Cardiac muscle cell (in vitro differentiated cells and primary cell): Measurements from ENCODE around the gene TSFM. TPM values are rescaled to one million over a fixed set of nuclear protein-coding genes. Genes with fewer than 3 reads are reported as not detected.
A peak's percentile ranks its signal among the peaks of the same experiment; 100 is the strongest.

ENCODE experiments used
- DNase-seq, 2 donors: peaks; one replicate each; pipeline versions ENCODE4 v3.0.0 to v3.0.0-alpha.2; 2010 to 2017; ENCODE audit warnings: low read depth in 1 of 2, low spot score in 1 of 2
- H3K27ac ChIP-seq: fragments of 200-600 bp; sonication (generic); 2 replicates; pipeline ENCODE4 v1.5.1; 2016
- H3K27me3 ChIP-seq: fragments of 200-600 bp; sonication (generic); 2 replicates; pipeline ENCODE4 v1.6.0; 2016; ENCODE audit warnings: control low read depth
- H3K36me3 ChIP-seq: fragments of 200-600 bp; sonication (generic); 2 replicates; pipeline ENCODE4 v1.5.1; 2016; ENCODE audit warnings: control low read depth
- H3K4me1 ChIP-seq: fragments of 200-600 bp; sonication (generic); 2 replicates; pipeline ENCODE4 v1.8.1; 2017; ENCODE audit warnings: low read depth, mild to moderate bottlenecking, mixed run types
- H3K4me3 ChIP-seq: fragments of 200-600 bp; sonication (generic); 2 replicates; pipeline ENCODE4 v1.5.1; 2016; ENCODE audit warnings: mild to moderate bottlenecking
- H3K9me3 ChIP-seq: fragments of 200-600 bp; sonication (generic); 2 replicates; pipeline ENCODE4 v1.5.1; 2017; ENCODE audit warnings: low read depth, mild to moderate bottlenecking, control low read depth
- CTCF ChIP-seq: IDR thresholded peaks from 2 replicates; pipeline ENCODE4 v1.5.1; 2012; ENCODE audit warnings: low read depth, mild to moderate bottlenecking, low read length
- polyA plus RNA-seq: library from polyadenylated mRNA; unstranded; fragments of >200 nt; fragmentation: Nextera tagmentation; extraction: Ambion mirVana; gene quantifications from 2 replicates; pipeline ENCODE4 v1.2.1, GENCODE V29; 2016
- total RNA-seq: library from RNA; depleted of rRNA; stranded (reverse); fragments of >200 nt; gene quantifications from 2 replicates; pipeline ENCODE4 v1.2.3, GENCODE V29; 2016

TSFM gene
- total and polyA plus RNA-seq, 2 experiments from 2014 or later: 22.6 to 66.7 TPM

GRCh38 chr12:57740656-57741412 is 41.8 kb upstream of the TSFM start:
- H3K27me3 ChIP-seq: peaks cover 77% of the 10 kb centered on the region
- no peak for DNase-seq
- H3K27ac ChIP-seq: no peak overlapping the region
- no peak for TF ChIP-seq CTCF
- H3K4me3 ChIP-seq: no peak overlapping the region
- peaks cover 5% of the 10 kb centered on the region for H3K4me1 ChIP-seq
- H3K36me3 ChIP-seq: no peaks in the 10 kb centered on the region
- H3K9me3 ChIP-seq: no peaks in the 10 kb centered on the region

DNA sequence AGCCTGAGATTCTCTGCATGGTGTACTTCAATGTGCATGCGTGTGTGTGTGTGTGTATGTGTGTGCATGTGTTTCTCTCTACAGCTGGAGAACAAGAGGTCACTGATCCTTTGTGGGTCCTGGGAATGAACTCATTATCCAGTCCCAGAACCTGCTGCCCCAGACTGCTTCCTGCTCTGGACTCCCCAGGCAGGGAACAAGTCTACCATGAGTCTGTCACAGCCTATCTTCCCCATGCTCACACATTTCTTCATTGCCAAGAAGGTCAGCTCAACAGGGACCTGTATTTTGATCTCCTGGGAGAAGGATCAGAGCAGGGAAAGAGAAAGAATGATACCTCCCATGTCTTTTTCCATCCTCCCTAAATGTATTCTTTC is 41.2 kb upstream of the TSFM start:
- no peak for TF ChIP-seq CTCF
- peaks cover 2% of the 10 kb centered on the region for H3K36me3 ChIP-seq
- H3K9me3 ChIP-seq: no peaks in the 10 kb centered on the region
- H3K27me3 ChIP-seq: peaks cover 71% of the 10 kb centered on the region
- H3K4me3 ChIP-seq: no peak overlapping the region
- H3K27ac ChIP-seq: no peak overlapping the region
- H3K4me1 ChIP-seq: peaks cover 5% of the 10 kb centered on the region
- DNase-seq: no peak

GRCh38 chr12:57741844-57742738 is 40.5 kb upstream of the TSFM start:
- peaks cover 64% of the 10 kb centered on the region for H3K27me3 ChIP-seq
- H3K9me3 ChIP-seq: no peaks in the 10 kb centered on the region
- H3K4me3 ChIP-seq: no peak overlapping the region
- no peak for TF ChIP-seq CTCF
- peaks cover 5% of the 10 kb centered on the region for H3K4me1 ChIP-seq
- H3K27ac ChIP-seq: no peak overlapping the region
- no peak for DNase-seq
- peaks cover 8% of the 10 kb centered on the region for H3K36me3 ChIP-seq

- H3K27me3 ChIP-seq: peaks cover 47% of the 10 kb centered on the region
- DNase-seq: no peak
- H3K4me3 ChIP-seq: no peak overlapping the region
- no peak for TF ChIP-seq CTCF
- no peaks in the 10 kb centered on the region for H3K9me3 ChIP-seq
- no peak overlapping the region for H3K27ac ChIP-seq
- no peaks in the 10 kb centered on the region for H3K4me1 ChIP-seq
- H3K36me3 ChIP-seq: peaks cover 16% of the 10 kb centered on the region
Measured at GRCh38 chr12:57743769-57744168, 38.8 kb upstream of the TSFM start.

DNA sequence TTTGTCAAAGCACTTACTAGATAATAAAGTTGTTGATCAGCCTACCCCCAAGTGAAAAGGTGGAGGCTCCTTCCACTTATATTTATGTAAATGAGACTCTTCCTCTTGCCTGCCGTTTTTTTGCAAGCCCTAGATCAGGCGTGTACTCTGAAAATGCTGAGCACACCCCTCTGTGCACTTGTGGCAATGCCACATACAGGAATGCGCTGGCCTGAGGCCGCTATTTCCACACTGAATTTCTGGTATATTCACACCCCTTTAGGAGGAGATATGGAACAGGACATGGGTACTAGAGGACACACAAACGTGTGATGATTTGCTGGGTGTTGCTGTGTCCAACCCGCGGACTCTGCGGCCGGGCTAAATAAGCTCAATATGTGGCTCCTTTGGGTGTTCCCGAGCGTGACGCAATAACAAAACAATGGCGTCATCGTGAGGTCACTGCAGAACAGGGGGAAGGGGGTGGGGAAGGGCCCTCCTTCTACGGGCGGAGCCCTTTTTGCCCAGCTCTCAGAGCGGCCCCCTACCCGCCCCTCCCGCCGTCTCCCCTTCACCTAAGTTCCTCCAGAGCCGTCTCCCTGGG is 38.3 kb upstream of the TSFM start:
- H3K4me1 ChIP-seq: no peaks in the 10 kb centered on the region
- peak overlapping the region; percentile 48 for H3K4me3 ChIP-seq
- H3K36me3 ChIP-seq: peaks cover 21% of the 10 kb centered on the region
- no peak for TF ChIP-seq CTCF
- peak overlapping the region; percentile 78 for H3K27ac ChIP-seq
- H3K9me3 ChIP-seq: no peaks in the 10 kb centered on the region
- no peak for DNase-seq
- H3K27me3 ChIP-seq: peaks cover 42% of the 10 kb centered on the region
